ENCODE results near the gene CAMK4. TPM values are rescaled to one million over a fixed set of nuclear protein-coding genes. Genes with fewer than 3 reads are reported as not detected.

Gene CAMK4
- total and polyA plus RNA-seq, 8 donors = 0.45 to 25.1 (median 3.8) TPM

DNA sequence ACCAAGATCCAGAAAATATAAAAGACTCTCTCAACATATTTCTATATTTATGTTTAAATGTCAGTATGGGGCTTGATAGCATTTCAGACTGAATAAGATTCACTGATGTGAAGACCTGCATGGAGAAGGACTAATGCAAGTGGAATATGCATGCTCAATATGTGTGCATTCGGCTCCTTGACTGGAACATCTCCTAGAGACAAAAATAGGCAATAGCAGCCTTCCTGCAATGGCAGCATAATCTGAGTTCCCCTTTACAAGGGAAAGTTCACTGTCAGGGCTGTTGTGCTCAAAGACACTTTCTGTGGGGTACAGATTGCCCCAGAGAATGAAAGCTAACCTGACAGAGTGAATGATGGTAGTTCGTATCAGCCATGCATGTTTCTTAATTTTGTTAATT is 245.7 kb downstream of the CAMK4 start:
- no peak overlapping the region for H3K4me3 ChIP-seq
- 66 to 85% (median 70%) methylated on average over 2 of the region's 2 CpGs for WGBS, 5 donors
- H3K4me1 ChIP-seq = no peaks in the 10 kb centered on the region
- H3K36me3 ChIP-seq = no peaks in the 10 kb centered on the region
- H3K9me3 ChIP-seq = no peaks in the 10 kb centered on the region
- intact Hi-C loops (cut with DNase I; ENCODE audit: low total_unique reads) = no loop called here
- TF ChIP-seq POLR2AphosphoS5 (IDR thresholded peaks at IDR 0.05) (no peak), POLR2A (IDR thresholded peaks at IDR 0.05) (no peak), EP300 (IDR thresholded peaks at IDR 0.05) (no peak), CTCF (IDR thresholded peaks at IDR 0.05) (no peak)
- H3K27ac ChIP-seq = no peak overlapping the region
- H3K27me3 ChIP-seq = no peaks in the 10 kb centered on the region
- DNase-seq = no peak

DNA sequence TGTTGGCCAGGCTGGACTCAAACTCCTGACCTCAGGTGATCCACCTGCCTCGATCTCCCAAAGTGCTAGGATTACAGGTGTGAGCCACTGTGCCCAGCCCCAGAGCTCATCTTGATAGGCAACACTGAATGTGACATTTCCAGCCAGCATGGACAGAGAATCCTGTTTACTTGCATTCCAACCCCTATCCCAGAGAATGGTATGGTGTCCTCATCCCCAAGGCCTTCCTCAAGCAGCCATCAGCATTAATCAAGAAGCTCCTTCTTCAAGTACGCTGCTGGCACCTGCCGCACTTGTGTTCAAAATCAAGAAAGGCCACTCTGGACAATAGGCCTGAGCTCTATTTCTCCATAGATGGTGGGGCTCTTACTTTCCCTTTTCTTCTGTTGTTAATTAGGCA is 247.9 kb downstream of the CAMK4 start:
- no peak for DNase-seq
- Histone ChIP-seq H3K27ac (no peak overlapping the region), H3K4me3 (no peak overlapping the region), H3K4me1 (no peaks in the 10 kb centered on the region), H3K9me3 (no peaks in the 10 kb centered on the region), H3K36me3 (no peaks in the 10 kb centered on the region), H3K27me3 (no peaks in the 10 kb centered on the region)
- TF ChIP-seq POLR2A (IDR thresholded peaks at IDR 0.05) (no peak), CTCF (IDR thresholded peaks at IDR 0.05) (no peak), EP300 (IDR thresholded peaks at IDR 0.05) (no peak)
- 84 to 95% (median 92%) methylated on average over 3 of the region's 3 CpGs for WGBS, 5 donors
- intact Hi-C loops (cut with DNase I; ENCODE audit: low total_unique reads) = no loop called here

DNA sequence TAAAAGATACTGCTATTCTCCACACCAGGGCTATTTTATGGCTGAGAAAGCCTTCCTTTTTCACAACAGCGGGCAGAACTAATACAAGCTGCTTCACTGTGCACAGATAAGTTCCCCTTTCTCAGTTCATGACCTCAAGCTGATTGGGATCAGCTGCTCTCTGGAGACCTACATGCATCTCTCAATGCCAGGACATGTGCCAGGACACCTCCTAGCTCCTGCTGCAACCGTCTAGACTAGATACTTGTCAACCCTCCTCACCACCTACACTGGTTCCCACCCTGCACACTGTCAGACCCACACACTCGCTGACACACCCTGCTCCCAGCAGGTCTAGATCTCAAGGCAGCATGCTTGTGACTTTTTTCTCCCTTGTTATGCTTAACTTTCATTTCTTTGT is 248.4 kb downstream of the CAMK4 start:
- Histone ChIP-seq H3K36me3 (no peaks in the 10 kb centered on the region), H3K27ac (no peak overlapping the region), H3K9me3 (no peaks in the 10 kb centered on the region), H3K4me3 (no peak overlapping the region), H3K4me1 (no peaks in the 10 kb centered on the region), H3K27me3 (no peaks in the 10 kb centered on the region)
- no peak for TF ChIP-seq POLR2A (IDR thresholded peaks at IDR 0.05)
- TF ChIP-seq EP300 (IDR thresholded peaks at IDR 0.05) = no peak
- TF ChIP-seq POLR2AphosphoS5 (IDR thresholded peaks at IDR 0.05) = no peak
- TF ChIP-seq CTCF (IDR thresholded peaks at IDR 0.05) = no peak
- intact Hi-C loops (cut with DNase I; ENCODE audit: low total_unique reads) = no loop called here
- WGBS, 5 donors = 62 to 72% (median 63%) methylated on average over 3 of the region's 3 CpGs
- no peak for DNase-seq

- intact Hi-C loops (cut with DNase I; ENCODE audit: low total_unique reads) = no loop called here
These were observed 254.1 kb downstream of the CAMK4 start for GRCh38 chr5:111478266-111478665.

More at GRCh38 chr5:111478266-111478665, 254.1 kb downstream of the CAMK4 start:
- no peak for TF ChIP-seq CTCF (IDR thresholded peaks at IDR 0.05)
- no peak for TF ChIP-seq POLR2A (IDR thresholded peaks at IDR 0.05)
- TF ChIP-seq POLR2AphosphoS5 (IDR thresholded peaks at IDR 0.05) = no peak
- no peak for TF ChIP-seq EP300 (IDR thresholded peaks at IDR 0.05)
- Histone ChIP-seq H3K36me3 (no peaks in the 10 kb centered on the region), H3K27me3 (no peaks in the 10 kb centered on the region), H3K4me1 (no peaks in the 10 kb centered on the region), H3K27ac (no peak overlapping the region), H3K4me3 (no peak overlapping the region), H3K9me3 (no peaks in the 10 kb centered on the region)
- 78 to 97% (median 86%) methylated on average over 1 of the region's 1 CpG for WGBS, 5 donors
- peak in 1 of 2 donors; percentile 25 for DNase-seq
